A549 (cell line): ENCODE measurements around the gene GMIP.

ENCODE experiments used
- CBX2 ChIP-seq: fragments of 200-600 bp; sonication (generic); IDR thresholded peaks from 2 replicates; pipeline ENCODE4 v1.6.1; 2016; ENCODE audit warnings: low read depth, mild to moderate bottlenecking, borderline replicate concordance
- CEBPB ChIP-seq, 2 experiments: fragments of >200 bp in 1 of 2; sonication (Bioruptor Twin) in 1 of 2; formaldehyde crosslinking in 1 of 2; IDR thresholded peaks; 2 replicates each; pipeline ENCODE4 v1.6.1; 2012 to 2016
- EP300 ChIP-seq, 2 experiments: fragments of >200 bp; sonication (Bioruptor Twin); formaldehyde crosslinking; IDR thresholded peaks; 2 replicates in 1 of 2; 3 replicates in 1 of 2; pipeline ENCODE4 v1.6.1; 2016 to 2017
- MAFK ChIP-seq: fragments of 450-650 bp; IDR thresholded peaks from 2 replicates; pipeline ENCODE4 v1.6.1; 2014; ENCODE audit not compliant: partially characterized antibody
- NR3C1 ChIP-seq: fragments of >200 bp; sonication (Bioruptor Twin); formaldehyde crosslinking; IDR thresholded peaks from 3 replicates; pipeline ENCODE4 v1.6.1; 2017
- POLR2AphosphoS2 ChIP-seq: conservative IDR thresholded peaks from 2 replicates; pipeline ENCODE4 v1.6.1; 2012; ENCODE audit warnings: low read length, improper control_type of control experiment, inconsistent platforms
- RFX5 ChIP-seq: fragments of 450-650 bp; IDR thresholded peaks from 2 replicates; pipeline ENCODE4 v1.7.1; 2014; ENCODE audit warnings: antibody characterized with exemption, mild to moderate bottlenecking, moderate library complexity
- RNF2 ChIP-seq: fragments of 200-600 bp; sonication (generic); IDR thresholded peaks from 2 replicates; pipeline ENCODE4 v1.6.1; 2016; ENCODE audit warnings: low read depth, mild to moderate bottlenecking, antibody characterized with exemption, moderate library complexity, borderline replicate concordance
- SREBF2 ChIP-seq: fragments of 450-650 bp; IDR thresholded peaks from 2 replicates; pipeline ENCODE4 v1.6.1; 2014; ENCODE audit warnings: mild to moderate bottlenecking, moderate library complexity
- TF ChIP-seq, protein P1 (sequence below): fragments of >200 bp; sonication (Bioruptor Twin); formaldehyde crosslinking; IDR thresholded peaks from 3 replicates; pipeline ENCODE4 v1.5.1; 2016
- TF ChIP-seq, protein P2 (sequence below): IDR thresholded peaks from 2 replicates; pipeline ENCODE4 v1.6.1; 2012
- TF ChIP-seq, protein P3 (sequence below): fragments of 250-450 bp; sonication (Bioruptor Pico); IDR thresholded peaks from 2 replicates; pipeline ENCODE4 v1.5.0; 2021; ENCODE audit warnings: mild to moderate bottlenecking, moderate library complexity, borderline replicate concordance
- TF ChIP-seq, protein P4 (sequence below): fragments of >200 bp; sonication (Bioruptor Twin); formaldehyde crosslinking; IDR thresholded peaks from 3 replicates; pipeline ENCODE4 v1.6.1; 2016
- TF ChIP-seq, protein P5 (sequence below): IDR thresholded peaks from 2 replicates; pipeline ENCODE4 v1.6.1; 2012

DNA sequence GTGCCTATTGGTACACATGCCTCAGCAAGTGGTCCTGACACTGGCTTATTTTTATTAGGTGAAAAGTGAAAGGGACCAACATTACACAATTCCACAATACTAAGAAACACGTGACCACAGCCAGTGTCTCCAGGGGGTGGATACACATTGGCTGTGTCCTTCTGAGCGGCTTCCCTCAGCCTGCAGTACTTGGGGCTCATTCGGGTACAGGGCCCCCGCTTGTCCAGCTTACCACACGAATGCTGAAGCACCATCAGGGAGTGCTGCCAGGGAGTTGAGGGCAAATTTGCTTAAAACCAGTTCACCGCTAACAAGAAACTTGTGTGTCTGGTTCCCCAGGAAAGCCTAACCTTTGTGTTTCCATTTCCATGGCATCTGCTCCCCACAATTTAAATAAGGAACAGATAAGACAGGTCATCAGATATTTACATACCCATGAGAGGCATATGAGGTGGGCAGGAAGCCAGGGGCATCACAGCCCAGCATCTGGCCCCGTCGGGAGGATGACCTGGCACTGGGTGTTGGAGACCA, 48.2 kb downstream of the GMIP start:
- TF ChIP-seq EP300 (IDR thresholded peaks at IDR 0.05) (no peak), CEBPB (IDR thresholded peaks at IDR 0.05) (no peak), CBX2 (no peak), RNF2 (no peak), NR3C1 (no peak), RFX5 (no peak), POLR2AphosphoS2 (no peak), SREBF2 (no peak), MAFK (no peak)
- TF ChIP-seq, protein P1, sequence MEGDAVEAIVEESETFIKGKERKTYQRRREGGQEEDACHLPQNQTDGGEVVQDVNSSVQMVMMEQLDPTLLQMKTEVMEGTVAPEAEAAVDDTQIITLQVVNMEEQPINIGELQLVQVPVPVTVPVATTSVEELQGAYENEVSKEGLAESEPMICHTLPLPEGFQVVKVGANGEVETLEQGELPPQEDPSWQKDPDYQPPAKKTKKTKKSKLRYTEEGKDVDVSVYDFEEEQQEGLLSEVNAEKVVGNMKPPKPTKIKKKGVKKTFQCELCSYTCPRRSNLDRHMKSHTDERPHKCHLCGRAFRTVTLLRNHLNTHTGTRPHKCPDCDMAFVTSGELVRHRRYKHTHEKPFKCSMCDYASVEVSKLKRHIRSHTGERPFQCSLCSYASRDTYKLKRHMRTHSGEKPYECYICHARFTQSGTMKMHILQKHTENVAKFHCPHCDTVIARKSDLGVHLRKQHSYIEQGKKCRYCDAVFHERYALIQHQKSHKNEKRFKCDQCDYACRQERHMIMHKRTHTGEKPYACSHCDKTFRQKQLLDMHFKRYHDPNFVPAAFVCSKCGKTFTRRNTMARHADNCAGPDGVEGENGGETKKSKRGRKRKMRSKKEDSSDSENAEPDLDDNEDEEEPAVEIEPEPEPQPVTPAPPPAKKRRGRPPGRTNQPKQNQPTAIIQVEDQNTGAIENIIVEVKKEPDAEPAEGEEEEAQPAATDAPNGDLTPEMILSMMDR = no peak
- TF ChIP-seq, protein P2, sequence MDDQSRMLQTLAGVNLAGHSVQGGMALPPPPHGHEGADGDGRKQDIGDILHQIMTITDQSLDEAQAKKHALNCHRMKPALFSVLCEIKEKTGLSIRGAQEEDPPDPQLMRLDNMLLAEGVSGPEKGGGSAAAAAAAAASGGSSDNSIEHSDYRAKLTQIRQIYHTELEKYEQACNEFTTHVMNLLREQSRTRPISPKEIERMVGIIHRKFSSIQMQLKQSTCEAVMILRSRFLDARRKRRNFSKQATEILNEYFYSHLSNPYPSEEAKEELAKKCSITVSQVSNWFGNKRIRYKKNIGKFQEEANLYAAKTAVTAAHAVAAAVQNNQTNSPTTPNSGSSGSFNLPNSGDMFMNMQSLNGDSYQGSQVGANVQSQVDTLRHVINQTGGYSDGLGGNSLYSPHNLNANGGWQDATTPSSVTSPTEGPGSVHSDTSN = no peak
- TF ChIP-seq, protein P3, sequence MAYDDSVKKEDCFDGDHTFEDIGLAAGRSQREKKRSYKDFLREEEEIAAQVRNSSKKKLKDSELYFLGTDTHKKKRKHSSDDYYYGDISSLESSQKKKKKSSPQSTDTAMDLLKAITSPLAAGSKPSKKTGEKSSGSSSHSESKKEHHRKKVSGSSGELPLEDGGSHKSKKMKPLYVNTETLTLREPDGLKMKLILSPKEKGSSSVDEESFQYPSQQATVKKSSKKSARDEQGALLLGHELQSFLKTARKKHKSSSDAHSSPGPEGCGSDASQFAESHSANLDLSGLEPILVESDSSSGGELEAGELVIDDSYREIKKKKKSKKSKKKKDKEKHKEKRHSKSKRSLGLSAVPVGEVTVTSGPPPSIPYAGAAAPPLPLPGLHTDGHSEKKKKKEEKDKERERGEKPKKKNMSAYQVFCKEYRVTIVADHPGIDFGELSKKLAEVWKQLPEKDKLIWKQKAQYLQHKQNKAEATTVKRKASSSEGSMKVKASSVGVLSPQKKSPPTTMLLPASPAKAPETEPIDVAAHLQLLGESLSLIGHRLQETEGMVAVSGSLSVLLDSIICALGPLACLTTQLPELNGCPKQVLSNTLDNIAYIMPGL (CRISPR knock-in tag) = no peak
- TF ChIP-seq, protein P4, sequence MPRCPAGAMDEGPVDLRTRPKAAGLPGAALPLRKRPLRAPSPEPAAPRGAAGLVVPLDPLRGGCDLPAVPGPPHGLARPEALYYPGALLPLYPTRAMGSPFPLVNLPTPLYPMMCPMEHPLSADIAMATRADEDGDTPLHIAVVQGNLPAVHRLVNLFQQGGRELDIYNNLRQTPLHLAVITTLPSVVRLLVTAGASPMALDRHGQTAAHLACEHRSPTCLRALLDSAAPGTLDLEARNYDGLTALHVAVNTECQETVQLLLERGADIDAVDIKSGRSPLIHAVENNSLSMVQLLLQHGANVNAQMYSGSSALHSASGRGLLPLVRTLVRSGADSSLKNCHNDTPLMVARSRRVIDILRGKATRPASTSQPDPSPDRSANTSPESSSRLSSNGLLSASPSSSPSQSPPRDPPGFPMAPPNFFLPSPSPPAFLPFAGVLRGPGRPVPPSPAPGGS = no peak
- TF ChIP-seq, protein P5, sequence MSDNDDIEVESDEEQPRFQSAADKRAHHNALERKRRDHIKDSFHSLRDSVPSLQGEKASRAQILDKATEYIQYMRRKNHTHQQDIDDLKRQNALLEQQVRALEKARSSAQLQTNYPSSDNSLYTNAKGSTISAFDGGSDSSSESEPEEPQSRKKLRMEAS = no peak
